Left renal cortex interstitium (tissue), 4 donors: Measurements from ENCODE around the gene ZNF793. TPM values are rescaled to one million over a fixed set of nuclear protein-coding genes. Genes with fewer than 3 reads are reported as not detected.

Source experiments
- DNase-seq, 4 donors: peaks; one replicate each; pipeline ENCODE4 v3.0.0-alpha.2; 2013; ENCODE audit warnings: low read depth in 4 of 4, low spot score in 2 of 4, missing footprints in 1 of 4
- polyA plus RNA-seq, 4 donors: library from polyadenylated mRNA; unstranded; fragments of 120-200 nt; gene quantifications; one replicate each; pipeline ENCODE4 v1.2.1, GENCODE V29; 2013; ENCODE audit not compliant: insufficient read length in 4 of 4

Gene ZNF793
- polyA plus RNA-seq, 4 donors = 15.8 to 38.0 (median 27.1) TPM

- DNase-seq = no peak
Measured at GRCh38 chr19:37564624-37565369, 58.1 kb downstream of the ZNF793 start.

GRCh38 chr19:37565370-37565669, 58.6 kb downstream of the ZNF793 start:
- DNase-seq = no peak

- DNase-seq = no peak
Measured at GRCh38 chr19:37572203-37572602, 65.5 kb downstream of the ZNF793 start.

GRCh38 chr19:37583340-37583739, 76.6 kb downstream of the ZNF793 start:
- no peak for DNase-seq

Other genes with a start within 250 kb of the ZNF793 start
- gene ZNF527, start 135.8 kb upstream of the ZNF793 start, polyA plus RNA-seq = 10 to 100 TPM in 2 of 4 donors, 1 to 10 TPM in 2; 7.2 to 17.2 (median 10.5) TPM
- 10 to 100 TPM; 10.1 to 13.6 (median 12.8) TPM for gene ZNF569, start 39.5 kb upstream of the ZNF793 start, polyA plus RNA-seq
- 10 to 100 TPM in 3 of 4 donors, 1 to 10 TPM in 1; 9.2 to 11.2 (median 10.2) TPM for gene ZNF570, start 37.6 kb upstream of the ZNF793 start, polyA plus RNA-seq
- 10 to 100 TPM in 1 of 4 donors, 1 to 10 TPM in 3; 8.1 to 13.2 (median 9.5) TPM for gene ZNF571, start 87.9 kb downstream of the ZNF793 start, polyA plus RNA-seq
- 1 to 10 TPM; 2.9 to 6.3 (median 4.9) TPM for gene ZNF540, start 87.9 kb downstream of the ZNF793 start, polyA plus RNA-seq
- gene ZFP30, start 148.5 kb downstream of the ZNF793 start, polyA plus RNA-seq = 10 to 100 TPM; 21.8 to 26.9 (median 23.5) TPM
- 10 to 100 TPM; 11.6 to 14.1 (median 12.6) TPM for gene ZNF607, start 212.8 kb downstream of the ZNF793 start, polyA plus RNA-seq